H9 (cell line): ENCODE data around the gene ABCG2. TPM values are rescaled to one million over a fixed set of nuclear protein-coding genes. Genes with fewer than 3 reads are reported as not detected.

Source experiments
- DNase-seq: peaks from one replicate; pipeline ENCODE4 v3.0.0-alpha.2; 2017
- H2AFZ ChIP-seq: one replicate; pipeline ENCODE4 v1.6.1; 2013; ENCODE audit warnings: mild to moderate bottlenecking, low read length, control low read depth, moderate library complexity
- H2AK5ac ChIP-seq: 2 replicates; pipeline ENCODE4 v1.6.1; 2013; ENCODE audit warnings: low read length, control low read depth, mixed read lengths; ENCODE audit not compliant: insufficient read length
- H2BK120ac ChIP-seq: one replicate; pipeline ENCODE4 v1.6.1; 2013; ENCODE audit warnings: low read depth, mild to moderate bottlenecking, low read length, control low read depth, inconsistent platforms; ENCODE audit not compliant: poor library complexity, severe bottlenecking
- H2BK12ac ChIP-seq: 2 replicates; pipeline ENCODE4 v1.6.1; 2013; ENCODE audit warnings: low read length, control low read depth, mixed read lengths, low read depth; ENCODE audit not compliant: insufficient read length
- H2BK15ac ChIP-seq: 2 replicates; pipeline ENCODE4 v1.6.1; 2013; ENCODE audit warnings: low read depth, low read length, control low read depth
- H2BK20ac ChIP-seq: one replicate; pipeline ENCODE4 v1.6.1; 2013; ENCODE audit warnings: low read depth, mild to moderate bottlenecking, low read length, control low read depth, inconsistent platforms; ENCODE audit not compliant: poor library complexity, severe bottlenecking
- H2BK5ac ChIP-seq: 2 replicates; pipeline ENCODE4 v1.6.1; 2013; ENCODE audit warnings: low read length, control low read depth, mixed read lengths; ENCODE audit not compliant: insufficient read length
- H3K14ac ChIP-seq: 2 replicates; pipeline ENCODE4 v1.6.1; 2013; ENCODE audit warnings: low read length, control low read depth; ENCODE audit not compliant: insufficient read depth
- H3K18ac ChIP-seq: 2 replicates; pipeline ENCODE4 v1.6.1; 2013; ENCODE audit warnings: low read depth, mild to moderate bottlenecking, mixed read lengths, low read length, control low read depth; ENCODE audit not compliant: insufficient read length
- H3K23ac ChIP-seq: 2 replicates; pipeline ENCODE4 v1.6.1; 2013; ENCODE audit warnings: low read length, control low read depth, mixed read lengths, low read depth; ENCODE audit not compliant: insufficient read length
- H3K23me2 ChIP-seq: 2 replicates; pipeline ENCODE4 v1.6.1; 2013; ENCODE audit warnings: low read depth, mild to moderate bottlenecking, mixed read lengths, low read length, control low read depth; ENCODE audit not compliant: insufficient read length, poor library complexity, severe bottlenecking
- H3K27ac ChIP-seq: 2 replicates; pipeline ENCODE4 v1.5.1; 2013; ENCODE audit warnings: low read length, control low read depth, mixed read lengths, low read depth; ENCODE audit not compliant: insufficient read length
- H3K27me3 ChIP-seq: 2 replicates; pipeline ENCODE4 v1.6.1; 2013; ENCODE audit warnings: low read length, control low read depth, inconsistent platforms; ENCODE audit not compliant: insufficient read depth
- H3K4ac ChIP-seq: 2 replicates; pipeline ENCODE4 v1.6.1; 2013; ENCODE audit warnings: low read depth, mild to moderate bottlenecking, control low read depth, inconsistent platforms, low read length, moderate library complexity
- H3K4me1 ChIP-seq: 2 replicates; pipeline ENCODE4 v1.6.1; 2013; ENCODE audit warnings: low read length, control low read depth, inconsistent platforms; ENCODE audit not compliant: insufficient read depth
- H3K4me2 ChIP-seq: 2 replicates; pipeline ENCODE4 v1.6.1; 2013; ENCODE audit warnings: low read length, control low read depth, mixed read lengths; ENCODE audit not compliant: insufficient read length, insufficient read depth
- H3K56ac ChIP-seq: 2 replicates; pipeline ENCODE4 v1.6.1; 2013; ENCODE audit warnings: low read depth, mild to moderate bottlenecking, mixed read lengths, low read length, control low read depth; ENCODE audit not compliant: insufficient read length
- H3K79me1 ChIP-seq: 2 replicates; pipeline ENCODE4 v1.6.1; 2013; ENCODE audit warnings: low read depth, mild to moderate bottlenecking, moderate library complexity, low read length, control low read depth, inconsistent platforms; ENCODE audit not compliant: insufficient read depth, poor library complexity, severe bottlenecking
- H3K79me2 ChIP-seq: 2 replicates; pipeline ENCODE4 v1.6.1; 2013; ENCODE audit warnings: low read length, control low read depth, inconsistent platforms; ENCODE audit not compliant: insufficient read depth
- H3K9ac ChIP-seq: 2 replicates; pipeline ENCODE4 v1.6.1; 2013; ENCODE audit warnings: low read length, control low read depth, mixed read lengths; ENCODE audit not compliant: insufficient read length; ENCODE audit errors: extremely low read depth
- H3K9me3 ChIP-seq: one replicate; pipeline ENCODE4 v1.6.1; 2013; ENCODE audit warnings: low read depth, low read length, inconsistent platforms; ENCODE audit not compliant: control insufficient read depth
- H3T11ph ChIP-seq: one replicate; pipeline ENCODE4 v1.6.1; 2013; ENCODE audit warnings: mild to moderate bottlenecking, low read length, control low read depth, inconsistent platforms
- H4K20me1 ChIP-seq: one replicate; pipeline ENCODE4 v1.6.1; 2013; ENCODE audit not compliant: control insufficient read depth, insufficient read length, insufficient read depth
- H4K5ac ChIP-seq: 2 replicates; pipeline ENCODE4 v1.6.1; 2013; ENCODE audit warnings: low read depth, mild to moderate bottlenecking, mixed read lengths, low read length, control low read depth; ENCODE audit not compliant: insufficient read length
- H4K8ac ChIP-seq: replicated peaks from 2 replicates; pipeline ENCODE4 v1.6.1; 2013; ENCODE audit warnings: low read length, control low read depth, mixed read lengths, low read depth; ENCODE audit not compliant: insufficient read length
- H4K91ac ChIP-seq: 2 replicates; pipeline ENCODE4 v1.6.1; 2013; ENCODE audit warnings: low read depth, mild to moderate bottlenecking, moderate library complexity, mixed read lengths, low read length, control low read depth; ENCODE audit not compliant: insufficient read length
- H3K27ac Mint-ChIP-seq, 3 experiments: 2 replicates in 2 of 3; 3 replicates in 1 of 3; pipeline ENCODE4 v1.8.0; 2020 to 2021; ENCODE audit warnings: mixed read lengths in 3 of 3, mild to moderate bottlenecking in 1 of 3, moderate library complexity in 1 of 3
- H3K27me3 Mint-ChIP-seq: 2 replicates; pipeline ENCODE4 v1.8.0; 2021; ENCODE audit warnings: low read depth, mild to moderate bottlenecking, moderate library complexity, mixed read lengths
- H3K36me3 Mint-ChIP-seq, 3 experiments: 2 replicates in 2 of 3; 3 replicates in 1 of 3; pipeline ENCODE4 v1.8.0; 2020 to 2021; ENCODE audit warnings: low read depth in 3 of 3, mixed read lengths in 3 of 3; ENCODE audit not compliant: insufficient read depth in 1 of 3
- H3K4me1 Mint-ChIP-seq, 2 experiments: 2 replicates each; pipeline ENCODE4 v1.8.0; 2020; ENCODE audit warnings: mixed read lengths in 2 of 2
- H3K4me3 Mint-ChIP-seq, 2 experiments: 2 replicates in 1 of 2; 3 replicates in 1 of 2; pipeline ENCODE4 v1.8.0; 2020 to 2021; ENCODE audit warnings: mild to moderate bottlenecking in 2 of 2, mixed read lengths in 2 of 2, moderate library complexity in 1 of 2
- H3K9me3 Mint-ChIP-seq, 2 experiments: 2 replicates in 1 of 2; 3 replicates in 1 of 2; pipeline ENCODE4 v1.8.0; 2020; ENCODE audit warnings: mild to moderate bottlenecking in 2 of 2, mixed read lengths in 2 of 2, moderate library complexity in 1 of 2
- CTCF ChIP-seq: fragments of 200-600 bp; sonication (generic); conservative IDR thresholded peaks from 3 replicates; pipeline ENCODE4 v1.8.0; 2021; ENCODE audit warnings: antibody characterized with exemption, mild to moderate bottlenecking
- WGBS: extraction: QIAGEN DNeasy Blood & Tissue Kit; methylation state at CpG from one replicate; pipeline ENCODE4 v1.1.7; 2013; ENCODE audit warnings: missing lambda C conversion rate, low lambda C conversion rate, mixed read lengths; ENCODE audit not compliant: insufficient read length; ENCODE audit errors: extremely low coverage; 5-methylcytosine and 5-hydroxymethylcytosine counted together
- total RNA-seq: library from RNA; stranded (reverse); gene quantifications from 2 replicates; pipeline ENCODE4 v1.2.1, GENCODE V29; 2021

ABCG2 gene
- total RNA-seq, 1 experiment from 2014 or later: 1.5 TPM

GRCh38 chr4:88062311-88062710 is 96.1 kb downstream of the ABCG2 start:
- TF ChIP-seq CTCF: no peak
- Histone ChIP-seq H3K4me1 (no peaks in the 10 kb centered on the region), H4K20me1 (no peaks in the 10 kb centered on the region), H2BK120ac (no peak overlapping the region), H2AK5ac (no peak overlapping the region), H2BK5ac (no peak overlapping the region), H3K23me2 (no peaks in the 10 kb centered on the region), H3K14ac (no peak overlapping the region), H3K9ac (no peak overlapping the region), H3K79me2 (no peaks in the 10 kb centered on the region), H3K79me1 (no peaks in the 10 kb centered on the region), H3K23ac (no peak overlapping the region), H3K4me2 (no peak overlapping the region), H3K4ac (no peak overlapping the region), H2AFZ (no peak overlapping the region), H3T11ph (no peak overlapping the region), H2BK12ac (no peak overlapping the region), H4K8ac (no peak overlapping the region), H3K27ac (no peak overlapping the region), H3K27me3 (no peaks in the 10 kb centered on the region), H4K91ac (no peak overlapping the region), H2BK20ac (no peak overlapping the region), H3K9me3 (no peaks in the 10 kb centered on the region), H4K5ac (no peak overlapping the region), H3K56ac (no peak overlapping the region), H3K18ac (no peak overlapping the region), H2BK15ac (no peak overlapping the region)
- no peaks in the 10 kb centered on the region for H3K9me3 Mint-ChIP-seq
- H3K4me3 Mint-ChIP-seq: no peak overlapping the region
- H3K4me1 Mint-ChIP-seq: no peaks in the 10 kb centered on the region
- H3K27me3 Mint-ChIP-seq: no peaks in the 10 kb centered on the region
- whole genome bisulfite sequencing: no CpG with 5 or more reads among the region's 1 CpG
- DNase-seq: no peak
- H3K27ac Mint-ChIP-seq: no peak overlapping the region
- peaks cover 29 to 76% (median 60%) of the 10 kb centered on the region in 3 experiments for H3K36me3 Mint-ChIP-seq
